Prostate gland (tissue), 2 donors: Measurements from ENCODE around the gene CBARP. TPM values are rescaled to one million over a fixed set of nuclear protein-coding genes. Genes with fewer than 3 reads are reported as not detected.

ENCODE experiments used
- DNase-seq: peaks from one replicate; pipeline ENCODE4 v3.0.0-alpha.2; 2019; ENCODE audit warnings: low spot score
- H3K27ac ChIP-seq, 2 donors: fragments of 200-600 bp; sonication (generic); 2 replicates each; pipeline ENCODE4 v1.5.1; 2017 to 2019
- H3K27me3 ChIP-seq: fragments of 200-600 bp; sonication (generic); replicated peaks from 2 replicates; pipeline ENCODE4 v1.5.1; 2019; ENCODE audit not compliant: insufficient read depth
- H3K36me3 ChIP-seq, 2 donors: fragments of 200-600 bp; sonication (generic); 1 replicate in 1 of 2; 2 replicates in 1 of 2; pipeline versions ENCODE4 v1.5.1 to v1.8.1; 2017 to 2019
- H3K4me1 ChIP-seq: fragments of 200-600 bp; sonication (generic); replicated peaks from 2 replicates; pipeline ENCODE4 v1.5.1; 2019
- H3K4me3 ChIP-seq, 2 donors: fragments of 200-600 bp; sonication (generic); 2 replicates each; pipeline ENCODE4 v1.5.1; 2017 to 2019
- H3K9me3 ChIP-seq: fragments of 200-600 bp; sonication (generic); 2 replicates; pipeline ENCODE4 v1.5.1; 2017
- POLR2A ChIP-seq: fragments of 450-650 bp; IDR thresholded peaks from one replicate; pipeline ENCODE4 v1.6.1; 2016; ENCODE audit warnings: antibody characterized with exemption, mild to moderate bottlenecking
- POLR2AphosphoS5 ChIP-seq: sonication (generic); formaldehyde crosslinking; IDR thresholded peaks from one replicate; pipeline ENCODE4 v1.6.1; 2017; ENCODE audit warnings: antibody characterized with exemption
- WGBS: methylation state at CpG from one replicate; pipeline ENCODE4 v1.1.5; 2018; 5-methylcytosine and 5-hydroxymethylcytosine counted together
- intact Hi-C: fragments of 100-400 bp; cut with DNase I; formaldehyde crosslinking; loops from one replicate; pipeline ENCODE4 v1.14.2; 2022
- total RNA-seq, 2 donors: library from RNA; depleted of rRNA; stranded (reverse); fragments of >200 nt; gene quantifications; one replicate each; pipeline ENCODE4 v1.1.0, GENCODE V29; 2016
- TF ChIP-seq, protein P1 (sequence below), 4 experiments: fragments of 200-600 bp in 2 of 4; fragments of 450-650 bp in 2 of 4; sonication (generic) in 2 of 4; IDR thresholded peaks; 1 replicate in 3 of 4; 2 replicates in 1 of 4; pipeline ENCODE4 v1.5.1; 2016 to 2019; ENCODE audit warnings: antibody characterized with exemption in 4 of 4, mild to moderate bottlenecking in 2 of 4, moderate library complexity in 2 of 4

CBARP gene
- total RNA-seq, 2 donors from 2014 or later, result 0.68 to 4.4 TPM

GRCh38 chr19:1265615-1266128 lies 27.9 kb upstream of the CBARP start:
- Histone ChIP-seq H3K9me3 (no peaks in the 10 kb centered on the region), H3K4me1 (peaks cover 39% of the 10 kb centered on the region), H3K27ac (peak overlapping the region; percentile 82 to 88), H3K4me3 (peak overlapping the region; percentile 29 to 51), H3K36me3 (no peaks in the 10 kb centered on the region), H3K27me3 (no peaks in the 10 kb centered on the region)
- peak; percentile 38 for DNase-seq
- WGBS, result 18% methylated on average over 15 of the region's 28 CpGs
- TF ChIP-seq, protein P1, sequence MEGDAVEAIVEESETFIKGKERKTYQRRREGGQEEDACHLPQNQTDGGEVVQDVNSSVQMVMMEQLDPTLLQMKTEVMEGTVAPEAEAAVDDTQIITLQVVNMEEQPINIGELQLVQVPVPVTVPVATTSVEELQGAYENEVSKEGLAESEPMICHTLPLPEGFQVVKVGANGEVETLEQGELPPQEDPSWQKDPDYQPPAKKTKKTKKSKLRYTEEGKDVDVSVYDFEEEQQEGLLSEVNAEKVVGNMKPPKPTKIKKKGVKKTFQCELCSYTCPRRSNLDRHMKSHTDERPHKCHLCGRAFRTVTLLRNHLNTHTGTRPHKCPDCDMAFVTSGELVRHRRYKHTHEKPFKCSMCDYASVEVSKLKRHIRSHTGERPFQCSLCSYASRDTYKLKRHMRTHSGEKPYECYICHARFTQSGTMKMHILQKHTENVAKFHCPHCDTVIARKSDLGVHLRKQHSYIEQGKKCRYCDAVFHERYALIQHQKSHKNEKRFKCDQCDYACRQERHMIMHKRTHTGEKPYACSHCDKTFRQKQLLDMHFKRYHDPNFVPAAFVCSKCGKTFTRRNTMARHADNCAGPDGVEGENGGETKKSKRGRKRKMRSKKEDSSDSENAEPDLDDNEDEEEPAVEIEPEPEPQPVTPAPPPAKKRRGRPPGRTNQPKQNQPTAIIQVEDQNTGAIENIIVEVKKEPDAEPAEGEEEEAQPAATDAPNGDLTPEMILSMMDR (IDR thresholded peaks at IDR 0.05), result no peak
- TF ChIP-seq POLR2AphosphoS5, result no peak
- TF ChIP-seq POLR2A, result no peak
- intact Hi-C loops, result loop anchor here (1.0 kb wide), 1 partner anchor 21 kb away; no protein-coding TSS in a partner anchor

DNA sequence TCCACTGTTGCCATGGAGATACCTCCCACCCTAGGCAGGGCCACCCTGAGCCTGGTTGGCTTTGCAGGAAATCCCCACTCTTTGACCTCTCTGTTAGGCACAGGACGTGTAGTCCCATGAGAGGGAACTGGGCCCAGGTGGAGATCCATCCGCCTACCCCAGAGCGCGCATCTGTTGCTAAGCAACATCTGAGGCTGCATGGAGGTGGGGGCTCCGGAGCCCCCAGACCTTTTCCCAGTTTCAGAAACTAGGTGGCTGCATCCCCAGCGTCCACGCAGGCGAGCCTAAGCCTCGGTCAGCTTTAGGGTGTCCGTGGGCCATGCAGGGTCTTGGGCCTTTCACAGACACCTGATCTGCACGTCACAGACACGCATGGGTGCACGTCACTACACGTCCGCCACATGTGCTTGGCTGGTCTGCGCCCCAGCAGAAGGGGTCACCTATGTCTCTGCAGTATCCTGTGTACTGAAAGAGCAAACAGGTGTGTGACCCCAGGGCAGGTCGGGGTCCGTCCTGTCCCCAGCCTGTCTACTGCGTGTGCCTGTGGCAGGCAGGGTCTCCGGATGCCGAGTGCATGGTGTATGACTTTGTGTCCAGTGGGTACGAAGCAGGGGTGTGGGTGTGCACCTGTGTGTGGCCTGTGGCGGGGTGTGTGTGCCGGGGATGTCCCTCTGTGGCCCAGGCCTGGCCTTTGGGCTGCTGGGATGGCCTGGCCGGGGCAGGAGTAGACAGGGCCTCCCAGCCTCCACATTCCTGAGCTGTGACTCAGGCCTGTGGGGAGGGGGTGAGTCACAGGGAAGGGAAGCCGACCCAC lies 27.2 kb upstream of the CBARP start:
- peak; percentile 23 for DNase-seq
- TF ChIP-seq POLR2A (no peak), POLR2AphosphoS5 (peak; percentile 36)
- TF ChIP-seq, protein P1 (IDR thresholded peaks at IDR 0.05), result no peak
- intact Hi-C loops, result no loop called here
- WGBS, result 75% methylated on average over 24 of the region's 26 CpGs
- H3K4me1 ChIP-seq, result peaks cover 40% of the 10 kb centered on the region
- no peak overlapping the region for H3K4me3 ChIP-seq
- no peaks in the 10 kb centered on the region for H3K9me3 ChIP-seq
- peak overlapping the region; percentile 82 to 88 for H3K27ac ChIP-seq
- no peaks in the 10 kb centered on the region for H3K27me3 ChIP-seq
- H3K36me3 ChIP-seq, result no peaks in the 10 kb centered on the region

DNA sequence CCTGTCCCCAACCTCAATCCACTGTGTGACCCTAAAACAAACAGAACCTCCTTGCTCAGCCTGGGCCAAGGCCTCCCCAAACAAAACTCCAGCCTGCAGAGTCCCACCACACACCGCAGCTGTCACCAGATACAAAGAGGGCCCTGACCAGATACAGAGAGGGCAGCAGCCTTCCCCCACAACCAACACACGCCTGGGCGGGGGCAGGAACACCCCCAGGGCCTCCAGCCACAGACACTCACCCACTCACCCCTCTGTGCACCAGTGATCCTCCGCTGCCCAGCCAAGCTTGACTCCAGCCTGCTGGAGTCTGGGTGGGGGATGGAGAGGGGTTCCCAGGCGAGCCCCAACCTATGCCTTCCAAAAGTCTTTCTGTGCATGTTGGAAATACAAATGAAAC lies 25.4 kb upstream of the CBARP start:
- Histone ChIP-seq H3K36me3 (no peaks in the 10 kb centered on the region), H3K27ac (peak overlapping the region; percentile 89 to 100), H3K9me3 (no peaks in the 10 kb centered on the region), H3K4me1 (peaks cover 47% of the 10 kb centered on the region), H3K27me3 (no peaks in the 10 kb centered on the region), H3K4me3 (no peak overlapping the region)
- no peak for DNase-seq
- 74% methylated on average over 5 of the region's 5 CpGs for WGBS
- TF ChIP-seq POLR2AphosphoS5 (no peak), POLR2A (no peak)
- TF ChIP-seq, protein P1 (IDR thresholded peaks at IDR 0.05), result no peak
- intact Hi-C loops, result no loop called here

- Histone ChIP-seq H3K27me3 (no peaks in the 10 kb centered on the region), H3K27ac (peak overlapping the region; percentile 89 to 100), H3K36me3 (no peaks in the 10 kb centered on the region), H3K4me1 (peaks cover 52% of the 10 kb centered on the region), H3K9me3 (no peaks in the 10 kb centered on the region), H3K4me3 (no peak overlapping the region)
- 39% methylated on average over 21 of the region's 21 CpGs for WGBS
- TF ChIP-seq POLR2AphosphoS5 (no peak), POLR2A (no peak)
- TF ChIP-seq, protein P1 (IDR thresholded peaks at IDR 0.05), result no peak
- intact Hi-C loops, result no loop called here
- DNase-seq, result no peak
Measured at GRCh38 chr19:1262623-1263123, 24.9 kb upstream of the CBARP start.
